ENCODE measurements around the gene NDUFA11.

GRCh38 chr19:5904352-5905113 is 943 bp upstream of the NDUFA11 start, which contains the start of gene VMAC:
- TF ChIP-seq YY1 (IDR thresholded peaks at IDR 0.05; ENCODE audit: low read depth) (no peak), SMC3 (IDR thresholded peaks at IDR 0.05; ENCODE audit: low read depth, low read length) (no peak), CTCF (IDR thresholded peaks at IDR 0.05) (no peak)
